GM12873 (cell line): Measurements from ENCODE around the gene SPATA46.

Experiments used
- CTCF ChIP-seq: IDR thresholded peaks from 2 replicates; pipeline ENCODE4 v1.5.1; 2012; ENCODE audit warnings: low read depth, mild to moderate bottlenecking, moderate library complexity, low read length, control low read depth; ENCODE audit not compliant: insufficient read depth; ENCODE audit errors: missing control alignments

The SPATA46 gene

GRCh38 chr1:162366671-162367070, 10.0 kb downstream of the SPATA46 start:
- TF ChIP-seq CTCF: no peak

GRCh38 chr1:162366149-162366548, 10.5 kb downstream of the SPATA46 start:
- TF ChIP-seq CTCF: no peak

GRCh38 chr1:162365284-162366020, 11.2 kb downstream of the SPATA46 start:
- no peak for TF ChIP-seq CTCF

GRCh38 chr1:162364498-162364897, 12.2 kb downstream of the SPATA46 start:
- TF ChIP-seq CTCF: no peak

GRCh38 chr1:162363823-162364222, 12.8 kb downstream of the SPATA46 start:
- no peak for TF ChIP-seq CTCF

GRCh38 chr1:162361349-162361748, 15.3 kb downstream of the SPATA46 start:
- no peak for TF ChIP-seq CTCF

- no peak for TF ChIP-seq CTCF
Measured at GRCh38 chr1:162360874-162361260, 15.8 kb downstream of the SPATA46 start.
